ENCODE data around the gene MACROD2. TPM values are rescaled to one million over a fixed set of nuclear protein-coding genes. Genes with fewer than 3 reads are reported as not detected.

Gene MACROD2
- total and polyA plus RNA-seq, 2 experiments from 2014 or later: 2.8 to 4.3 TPM

- no peak for TF ChIP-seq ZNF462 (CRISPR knock-in tag; IDR thresholded peaks at IDR 0.05)
Measured at GRCh38 chr20:15171016-15171415, 1175.7 kb downstream of the MACROD2 start (continued).

GRCh38 chr20:15176929-15177328, 1181.6 kb downstream of the MACROD2 start:
- Histone ChIP-seq H3K36me3 (ENCODE audit: insufficient read depth) (no peaks in the 10 kb centered on the region), H4K20me1 (replicated peaks; ENCODE audit: insufficient read depth) (no peaks in the 10 kb centered on the region), H3K4me3 (no peak overlapping the region), H3K79me2 (replicated peaks; ENCODE audit: insufficient read depth) (no peaks in the 10 kb centered on the region), H3K4me1 (ENCODE audit: insufficient read depth) (no peaks in the 10 kb centered on the region), H2AFZ (no peak overlapping the region), H3K4me2 (no peak overlapping the region), H3K27me3 (ENCODE audit: insufficient read depth) (no peaks in the 10 kb centered on the region), H3K27ac (ENCODE audit: low read depth) (no peak overlapping the region), H3K9me2 (ENCODE audit: insufficient read depth) (0 out of 2 replicates have a peak, but pooled peaks cover under 1% of the 10 kb centered on the region), H3F3A (replicated peaks; ENCODE audit: low read depth) (no peaks in the 10 kb centered on the region)
- H3K4me3 Mint-ChIP-seq: no peak overlapping the region
- H3K36me3 Mint-ChIP-seq (ENCODE audit: low read depth): peaks cover 9% of the 10 kb centered on the region; the same call in 2 of the 3 replicates
- H3K9me3 Mint-ChIP-seq: peaks cover 17% of the 10 kb centered on the region
- H3K27ac Mint-ChIP-seq: no peak overlapping the region
- DNase-seq (ENCODE audit: low spot score) (no peak), ATAC-seq (no peak)
- H3K27me3 Mint-ChIP-seq (ENCODE audit: insufficient read depth, low read depth, poor library complexity): no peaks in the 10 kb centered on the region
- H3K4me1 Mint-ChIP-seq: no peaks in the 10 kb centered on the region
- TF ChIP-seq STAT1 (IDR thresholded peaks at IDR 0.05; ENCODE audit: unreplicated experiment) (no peak), EZH2phosphoT487 (IDR thresholded peaks at IDR 0.05; ENCODE audit: unreplicated experiment) (no peak), REST (IDR thresholded peaks at IDR 0.05; ENCODE audit: unreplicated experiment) (no peak), CREB1 (CRISPR knock-in tag; IDR thresholded peaks at IDR 0.05; ENCODE audit: low read depth) (no peak), POLR2AphosphoS5 (IDR thresholded peaks at IDR 0.05; ENCODE audit: low read depth) (no peak), ZNF462 (CRISPR knock-in tag; IDR thresholded peaks at IDR 0.05) (no peak)

Measured in GM23338 (cell line).